Urothelium cell line (cell line): ENCODE measurements around the gene NOP53.
"Not testable (repeated sequence)": the region's sequence is repeated elsewhere in the genome, so short reads cannot be mapped to it uniquely, and the experiment has no call there.

Experiments
- DNase-seq: peaks from one replicate; pipeline ENCODE4 v3.0.0; 2011; ENCODE audit warnings: low spot score, mixed read lengths
- FAIRE-seq: peaks from 2 replicates; lab custom pipeline; 2011; peaks lifted over from hg19 to GRCh38; lab: Jason Lieb, UNC

Gene NOP53

DNA sequence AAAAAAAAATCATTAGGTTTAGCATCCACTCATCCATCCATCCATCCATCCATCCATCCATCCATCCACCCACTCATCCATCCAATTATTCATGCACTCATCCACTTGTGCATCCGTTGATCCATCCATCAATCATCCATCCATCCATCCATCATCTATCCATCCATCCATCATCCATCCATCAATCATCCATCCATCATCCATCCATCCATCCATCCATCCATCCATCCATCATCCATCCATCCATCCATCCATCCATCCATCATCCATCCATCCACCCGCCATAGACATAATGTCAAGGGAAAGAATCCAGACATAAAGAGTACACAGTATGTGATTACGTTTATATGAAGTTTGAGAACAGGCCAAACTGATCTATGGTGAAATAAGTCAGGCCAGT lies 24.2 kb downstream of the NOP53 start:
- FAIRE-seq, result peak; percentile 56

GRCh38 chr19:47771291-47771690 lies 25.9 kb downstream of the NOP53 start:
- not testable (repeated sequence) for DNase-seq, FAIRE-seq

More for the DNA sequence above, 24.2 kb downstream of the NOP53 start:
- no peak for DNase-seq

- DNase-seq, result no peak
- no peak for FAIRE-seq
Measured at GRCh38 chr19:47776568-47776967, 31.2 kb downstream of the NOP53 start.

DNA sequence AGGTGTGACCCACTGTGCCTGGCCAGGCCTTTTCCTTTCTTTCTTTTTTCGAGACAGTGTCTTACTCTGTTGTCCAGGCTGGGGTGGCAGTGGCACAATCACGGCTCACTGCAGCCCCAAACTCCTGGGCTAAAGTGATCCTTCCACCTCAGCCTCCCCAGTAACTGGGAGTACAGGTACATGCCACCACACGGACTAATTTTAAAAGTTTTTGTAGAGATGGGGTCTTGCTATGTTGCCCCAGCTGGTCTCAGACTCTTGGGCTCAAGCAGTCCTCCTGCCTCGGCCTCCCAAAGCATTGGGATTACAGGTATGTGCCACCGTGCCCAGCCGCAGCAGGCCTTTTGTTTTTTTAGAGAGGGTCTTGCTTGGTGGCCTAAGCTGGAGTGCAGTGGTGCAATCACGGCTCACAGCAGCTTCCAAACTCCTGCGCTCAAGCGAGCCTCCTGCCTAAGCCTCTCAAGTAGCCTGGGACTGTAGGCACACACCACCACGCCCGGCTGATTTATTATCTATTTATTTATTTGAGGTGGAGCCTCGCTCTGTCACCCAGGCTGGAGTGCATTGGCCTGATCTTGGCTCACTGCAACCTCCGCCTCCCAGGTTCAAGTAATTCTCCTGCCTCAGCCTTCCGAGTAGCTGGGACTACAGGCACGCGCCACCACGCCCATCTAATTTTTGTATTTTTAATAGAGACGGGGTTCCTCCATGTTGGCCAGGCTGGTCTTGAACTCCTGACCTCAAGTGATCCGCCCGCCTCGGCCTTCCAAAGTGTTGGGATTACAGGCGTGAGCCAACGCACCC lies 32.1 kb downstream of the NOP53 start:
- FAIRE-seq, DNase-seq: not testable (repeated sequence)

GRCh38 chr19:47778049-47778953 lies 33.0 kb downstream of the NOP53 start, which contains the start of gene SELENOW:
TSS of gene SELENOW (plus strand) at chr19:47778703. CDS start at chr19:47778786, 83 bp downstream.
- FAIRE-seq, result peak; percentile 95

DNA sequence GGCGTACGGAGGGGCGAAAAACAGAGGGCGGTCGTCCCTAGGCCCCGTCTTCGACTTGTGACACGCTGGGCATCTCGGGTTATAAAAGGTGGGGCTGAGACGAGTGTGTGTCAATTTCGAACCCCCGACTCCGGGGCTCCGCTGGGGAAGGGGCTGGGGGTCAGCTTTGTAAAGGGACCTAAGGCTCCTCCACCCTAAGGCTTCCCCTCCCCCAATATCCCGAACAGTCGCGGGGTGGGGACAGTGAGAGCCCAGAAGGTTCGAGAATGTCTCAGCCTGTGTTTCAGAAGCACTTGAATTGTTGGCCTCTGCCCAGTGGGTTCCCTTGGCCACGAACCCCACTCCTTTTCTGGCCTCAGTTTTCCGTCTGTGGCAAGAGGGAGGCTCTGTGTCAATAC lies 33.6 kb downstream of the NOP53 start:
- no peak for FAIRE-seq

More at GRCh38 chr19:47778049-47778953, 33.0 kb downstream of the NOP53 start, which contains the start of gene SELENOW:
- peak; percentile 96 for DNase-seq

DNA sequence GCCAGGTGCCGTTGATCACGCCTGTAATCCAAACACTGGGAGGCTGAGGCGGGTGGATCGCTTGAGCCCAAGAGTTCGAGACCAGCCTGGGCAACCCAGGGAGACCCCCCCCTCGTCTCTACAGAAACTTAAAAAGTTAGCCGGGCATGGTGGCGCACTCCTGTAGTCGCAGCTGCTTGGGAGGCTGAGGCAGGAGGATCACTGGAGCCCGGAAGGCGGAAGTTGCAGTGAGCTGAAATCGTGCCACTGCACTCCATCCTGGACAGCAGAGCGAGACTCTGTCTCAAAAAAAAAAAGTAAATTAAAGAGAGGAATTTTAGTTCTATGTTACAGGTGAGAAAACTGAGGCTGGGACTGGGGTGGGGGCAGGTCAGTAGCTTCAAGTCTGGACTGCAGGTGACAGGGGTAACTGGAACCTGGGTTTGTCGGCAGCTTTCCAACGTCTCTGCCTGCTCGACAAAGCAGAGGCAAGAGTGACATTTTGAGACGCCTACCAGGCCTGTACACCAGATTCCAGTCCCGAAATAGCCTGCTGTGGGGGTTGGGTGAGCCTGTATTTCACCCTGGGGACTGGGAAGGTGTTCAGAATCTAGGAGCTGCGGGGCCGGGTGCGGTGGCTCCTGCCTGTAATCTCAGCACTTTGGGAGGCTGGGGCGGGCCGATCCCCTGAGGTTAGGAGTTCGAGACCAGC lies 34.3 kb downstream of the NOP53 start:
- DNase-seq (peak; percentile 29), FAIRE-seq (no peak)

More for the DNA sequence above, 33.6 kb downstream of the NOP53 start:
- DNase-seq, result no peak

GRCh38 chr19:47780215-47780551 lies 34.8 kb downstream of the NOP53 start:
- DNase-seq (no peak), FAIRE-seq (no peak)

- FAIRE-seq (peak; percentile 91), DNase-seq (no peak)
Measured at GRCh38 chr19:47781590-47782262, 36.4 kb downstream of the NOP53 start.

GRCh38 chr19:47786566-47786965 lies 41.2 kb downstream of the NOP53 start:
- DNase-seq, result no peak
- no peak for FAIRE-seq

- not testable (repeated sequence) for FAIRE-seq
Measured at GRCh38 chr19:47787307-47787706, 42.0 kb downstream of the NOP53 start.

DNA sequence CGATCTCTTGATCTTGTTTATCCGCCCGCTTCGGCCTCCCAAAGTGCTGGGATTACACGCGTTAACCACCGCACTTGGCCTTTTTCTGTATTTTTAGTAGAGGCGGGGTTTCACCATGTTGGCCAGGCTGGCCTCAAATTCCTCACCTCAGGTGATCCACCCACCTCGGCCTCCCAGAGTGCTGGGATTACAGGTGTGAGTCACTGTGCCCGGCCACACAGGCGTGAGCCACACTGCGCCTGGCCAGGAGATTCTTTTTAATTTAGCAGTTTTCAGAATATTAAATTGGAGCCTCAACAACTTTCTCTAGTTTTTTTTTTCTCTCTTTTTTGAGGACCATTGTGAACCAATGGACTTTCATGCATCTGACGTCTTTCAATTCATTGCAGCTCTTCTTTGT lies 44.5 kb downstream of the NOP53 start:
- FAIRE-seq, DNase-seq: not testable (repeated sequence)

More at GRCh38 chr19:47787307-47787706, 42.0 kb downstream of the NOP53 start:
- DNase-seq, result not testable (repeated sequence)

GRCh38 chr19:47790398-47790814 lies 45.1 kb downstream of the NOP53 start:
- FAIRE-seq (no peak), DNase-seq (peak; percentile 83)

DNA sequence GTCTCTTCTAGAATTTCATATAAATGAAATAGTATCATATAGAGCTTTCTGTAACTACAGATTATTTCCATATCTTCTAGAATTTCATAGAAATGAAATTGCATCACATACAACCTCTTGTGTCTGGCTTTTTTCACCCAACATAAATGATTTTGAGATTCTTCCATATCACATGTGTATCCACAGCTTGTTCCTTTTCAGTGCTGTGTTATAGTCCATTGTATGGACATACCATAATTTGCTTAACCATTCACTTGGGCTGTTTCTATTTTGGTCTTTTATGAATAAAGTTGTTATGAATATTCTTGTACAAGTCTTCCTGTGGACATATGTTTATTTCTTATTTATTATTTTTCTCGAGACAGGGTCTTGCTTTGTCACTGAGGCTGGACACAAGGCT lies 47.3 kb downstream of the NOP53 start:
- FAIRE-seq, result no peak
- DNase-seq, result no peak

DNA sequence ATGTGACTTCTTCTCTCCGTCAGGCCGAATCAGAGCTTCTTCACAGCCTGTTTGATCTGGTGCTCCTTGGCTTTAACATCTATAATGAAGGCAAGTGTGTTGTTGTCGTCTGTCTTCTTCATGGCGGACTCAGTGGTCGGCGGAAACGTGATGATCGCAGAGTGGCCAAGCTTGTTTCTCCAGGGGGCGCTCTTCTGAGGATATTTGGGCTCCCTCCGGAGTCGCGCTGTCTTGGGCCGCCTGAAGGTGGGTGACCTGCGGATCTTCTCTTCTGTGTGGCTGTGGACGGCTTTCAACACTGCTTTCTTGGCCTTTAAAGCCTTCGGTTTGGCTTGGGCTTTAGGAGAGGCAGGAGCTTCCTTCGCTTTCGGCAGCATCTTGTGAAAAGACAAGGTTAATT lies 49.2 kb downstream of the NOP53 start:
- FAIRE-seq (no peak), DNase-seq (no peak)

- DNase-seq (no peak), FAIRE-seq (no peak)
Measured at GRCh38 chr19:47796785-47797184, 51.4 kb downstream of the NOP53 start.

DNA sequence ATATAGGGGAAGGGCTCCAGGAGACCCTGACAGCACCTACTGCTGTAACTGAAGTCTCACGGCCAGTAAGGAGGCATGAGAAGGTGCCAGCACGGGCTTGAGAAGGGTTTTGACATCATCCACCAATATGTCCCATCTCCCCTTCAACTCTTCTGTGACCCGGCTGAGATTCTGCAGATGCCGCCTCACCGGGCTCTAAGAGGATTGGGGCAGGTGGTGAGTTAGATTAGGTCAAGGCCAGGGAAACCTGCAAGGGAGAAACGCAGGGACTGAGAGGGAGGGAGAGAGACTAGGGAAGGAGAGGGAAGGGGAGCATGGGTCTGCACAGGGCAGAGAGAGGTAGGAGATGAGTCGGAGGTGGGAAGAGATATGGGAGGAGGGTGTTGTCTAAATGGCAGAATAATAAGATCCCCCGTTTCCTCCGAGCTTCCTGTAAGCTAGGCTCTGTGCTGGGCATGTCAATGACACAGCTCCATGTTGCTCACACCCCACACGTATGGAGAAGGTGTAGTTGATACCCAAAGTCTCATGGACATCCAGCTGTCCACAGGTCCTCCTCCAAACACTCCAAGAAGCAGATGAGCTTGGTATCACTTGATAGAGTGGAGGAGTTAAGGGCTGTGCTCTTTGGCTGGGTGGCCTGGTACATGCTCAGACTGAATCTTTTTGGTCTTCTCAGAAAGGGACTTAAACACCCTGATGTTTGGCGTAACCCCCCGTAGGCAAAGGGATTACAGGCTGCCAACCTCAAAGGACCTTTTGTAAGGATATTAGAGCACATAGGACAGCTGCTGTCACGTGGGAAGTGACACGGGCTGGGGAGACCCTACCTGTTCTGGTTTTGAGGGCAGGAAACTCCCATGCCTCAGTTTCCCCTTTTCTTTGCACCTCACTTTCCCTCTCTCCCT lies 52.9 kb downstream of the NOP53 start:
- peak; percentile 20 for FAIRE-seq

DNA sequence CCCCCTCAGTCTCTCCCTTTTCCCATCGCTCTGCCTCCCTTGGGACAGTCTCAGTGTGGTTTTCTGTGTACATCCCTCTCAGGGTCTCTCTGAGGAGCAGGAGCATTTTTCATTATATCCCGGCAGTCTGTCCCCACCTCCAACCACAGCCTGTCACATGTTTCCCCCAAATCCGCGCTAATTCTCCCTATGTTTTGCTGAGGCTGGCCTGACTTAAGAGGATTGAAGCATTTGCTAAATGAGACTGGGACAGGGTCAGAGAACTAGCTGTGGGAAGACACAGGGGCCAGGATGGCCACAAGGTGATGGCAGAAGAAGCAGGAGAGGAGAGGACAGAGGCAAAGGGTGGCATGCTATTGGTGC lies 53.5 kb downstream of the NOP53 start:
- FAIRE-seq (no peak), DNase-seq (no peak)

More for the DNA sequence above, 52.9 kb downstream of the NOP53 start:
- DNase-seq, result no peak

DNA sequence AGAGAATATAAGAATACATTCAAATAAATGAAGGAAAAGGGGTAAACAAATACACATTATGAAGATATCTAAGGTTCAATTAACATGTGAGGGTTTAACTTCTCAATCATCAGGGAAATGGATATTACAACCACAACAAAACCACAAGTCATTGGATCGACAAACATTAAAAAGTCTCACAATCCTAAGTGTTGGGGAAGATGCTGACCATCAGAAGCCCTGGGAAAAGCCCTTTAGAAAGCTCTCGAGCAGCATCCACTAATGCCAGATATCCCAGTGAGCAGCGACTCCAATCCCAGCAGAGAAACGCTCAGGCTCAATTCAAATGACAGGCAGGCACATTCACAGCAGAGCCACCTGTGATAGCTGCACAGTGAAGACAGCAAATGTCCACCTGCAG lies 55.9 kb downstream of the NOP53 start:
- DNase-seq, result no peak
- FAIRE-seq, result peak; percentile 20
